HEK293 (cell line): ENCODE measurements around the gene FAM174B.

Source experiments
- CTCF ChIA-PET: fragments of 350-600 bp; formaldehyde crosslinking; extraction: SDS; loops from one replicate; lab custom pipeline; 2021; ENCODE audit warnings: antibody characterized with exemption; lab: Yijun Ruan, JAX
- POLR2A ChIA-PET: fragments of 300-600 bp; formaldehyde crosslinking; extraction: SDS; loops from one replicate; lab custom pipeline; 2020; ENCODE audit warnings: antibody characterized with exemption, inconsistent platforms; lab: Yijun Ruan, JAX
- H3K27ac ChIP-seq: fragments of 200-500 bp; sonication (Bioruptor generic); 2 replicates; pipeline ENCODE4 v1.5.1; 2014; ENCODE audit warnings: low read depth, low read length, control low read depth, inconsistent platforms; ENCODE audit errors: extremely low read depth
- H3K36me3 ChIP-seq, 2 experiments: fragments of 200-500 bp in 1 of 2; sonication (Bioruptor generic) in 1 of 2; 1 replicate in 1 of 2; 2 replicates in 1 of 2; pipeline ENCODE4 v1.5.1; 2014 to 2017; ENCODE audit warnings: inconsistent platforms in 2 of 2, low read length in 2 of 2; ENCODE audit not compliant: control insufficient read depth in 2 of 2, insufficient read depth in 1 of 2
- H3K4me1 ChIP-seq: fragments of 200-500 bp; sonication (Bioruptor generic); 2 replicates; pipeline ENCODE4 v1.5.1; 2014; ENCODE audit warnings: mild to moderate bottlenecking, low read length, inconsistent platforms; ENCODE audit not compliant: control insufficient read depth, insufficient read depth
- H3K4me3 ChIP-seq: 2 replicates; pipeline ENCODE4 v1.5.1; 2011; ENCODE audit warnings: low read depth, mild to moderate bottlenecking, control low read depth, low read length, moderate library complexity
- H3K9me3 ChIP-seq: fragments of 200-500 bp; sonication (Bioruptor generic); 2 replicates; pipeline ENCODE4 v1.5.1; 2014; ENCODE audit warnings: low read depth, low read length, inconsistent platforms; ENCODE audit not compliant: control insufficient read depth, insufficient read depth
- EGR2 ChIP-seq: fragments of 450-650 bp; formaldehyde crosslinking; IDR thresholded peaks from 2 replicates; pipeline ENCODE4 v1.5.1; 2016; ENCODE audit warnings: low read depth, missing biosample characterization, missing genetic modification characterization
- GLIS2 ChIP-seq: fragments of 450-650 bp; formaldehyde crosslinking; IDR thresholded peaks from 2 replicates; pipeline ENCODE4 v1.5.1; 2016; ENCODE audit warnings: missing biosample characterization, missing genetic modification characterization
- KLF1 ChIP-seq: fragments of 450-650 bp; formaldehyde crosslinking; IDR thresholded peaks from 2 replicates; pipeline ENCODE4 v1.5.1; 2016; ENCODE audit warnings: missing biosample characterization, missing genetic modification characterization
- WT1 ChIP-seq: fragments of 450-650 bp; formaldehyde crosslinking; IDR thresholded peaks from 2 replicates; pipeline ENCODE4 v1.5.1; 2016; ENCODE audit warnings: missing biosample characterization, missing genetic modification characterization
- ZBTB8A ChIP-seq: fragments of 450-650 bp; formaldehyde crosslinking; IDR thresholded peaks from 2 replicates; pipeline ENCODE4 v1.5.1; 2016; ENCODE audit warnings: missing biosample characterization, missing genetic modification characterization
- ZFHX2 ChIP-seq: fragments of 450-650 bp; formaldehyde crosslinking; conservative IDR thresholded peaks from 2 replicates; pipeline ENCODE4 v1.5.1; 2016; ENCODE audit warnings: missing biosample characterization, missing genetic modification characterization
- ZNF112 ChIP-seq: fragments of 450-650 bp; formaldehyde crosslinking; IDR thresholded peaks from 2 replicates; pipeline ENCODE4 v1.5.0; 2017; ENCODE audit warnings: missing biosample characterization, missing genetic modification characterization
- ZNF169 ChIP-seq: fragments of 450-650 bp; formaldehyde crosslinking; IDR thresholded peaks from 2 replicates; pipeline ENCODE4 v1.5.1; 2016; ENCODE audit warnings: missing biosample characterization, missing genetic modification characterization
- ZNF175 ChIP-seq: fragments of 450-650 bp; formaldehyde crosslinking; IDR thresholded peaks from 2 replicates; pipeline ENCODE4 v1.5.1; 2016; ENCODE audit warnings: missing biosample characterization, missing genetic modification characterization
- ZNF311 ChIP-seq: fragments of 450-650 bp; formaldehyde crosslinking; IDR thresholded peaks from 2 replicates; pipeline ENCODE4 v1.5.1; 2017; ENCODE audit warnings: missing biosample characterization, missing genetic modification characterization, borderline replicate concordance
- ZNF324 ChIP-seq: fragments of 450-650 bp; formaldehyde crosslinking; IDR thresholded peaks from 2 replicates; pipeline ENCODE4 v1.5.1; 2016; ENCODE audit warnings: missing biosample characterization, missing genetic modification characterization
- ZNF473 ChIP-seq: fragments of 450-650 bp; formaldehyde crosslinking; IDR thresholded peaks from 2 replicates; pipeline ENCODE4 v1.5.1; 2017; ENCODE audit warnings: missing biosample characterization, missing genetic modification characterization
- ZNF600 ChIP-seq: fragments of 450-650 bp; formaldehyde crosslinking; IDR thresholded peaks from 2 replicates; pipeline ENCODE4 v1.5.1; 2016; ENCODE audit warnings: missing biosample characterization, missing genetic modification characterization
- ZNF610 ChIP-seq: fragments of 450-650 bp; formaldehyde crosslinking; IDR thresholded peaks from 2 replicates; pipeline ENCODE4 v1.5.1; 2016; ENCODE audit warnings: missing biosample characterization, missing genetic modification characterization, borderline replicate concordance
- ZNF629 ChIP-seq: fragments of 450-650 bp; formaldehyde crosslinking; IDR thresholded peaks from 2 replicates; pipeline ENCODE4 v1.5.1; 2017; ENCODE audit warnings: missing biosample characterization, missing genetic modification characterization
- ZNF664 ChIP-seq: fragments of 450-650 bp; formaldehyde crosslinking; IDR thresholded peaks from 2 replicates; pipeline ENCODE4 v1.5.1; 2016; ENCODE audit warnings: missing biosample characterization, missing genetic modification characterization
- TF ChIP-seq, protein P1 (sequence below): fragments of 450-650 bp; formaldehyde crosslinking; IDR thresholded peaks from 2 replicates; pipeline ENCODE4 v1.5.1; 2016; ENCODE audit warnings: missing biosample characterization, missing genetic modification characterization, borderline replicate concordance
- TF ChIP-seq, protein P2 (sequence below): fragments of 450-650 bp; formaldehyde crosslinking; IDR thresholded peaks from 2 replicates; pipeline ENCODE4 v1.5.1; 2017; ENCODE audit warnings: missing biosample characterization, missing genetic modification characterization
- TF ChIP-seq, protein P3 (sequence below): fragments of 450-650 bp; formaldehyde crosslinking; IDR thresholded peaks from 2 replicates; pipeline ENCODE4 v1.5.1; 2016; ENCODE audit warnings: missing biosample characterization, missing genetic modification characterization
- TF ChIP-seq, protein P4 (sequence below): fragments of 450-650 bp; formaldehyde crosslinking; IDR thresholded peaks from 2 replicates; pipeline ENCODE4 v1.5.1; 2016; ENCODE audit warnings: missing biosample characterization, missing genetic modification characterization

Gene FAM174B

DNA sequence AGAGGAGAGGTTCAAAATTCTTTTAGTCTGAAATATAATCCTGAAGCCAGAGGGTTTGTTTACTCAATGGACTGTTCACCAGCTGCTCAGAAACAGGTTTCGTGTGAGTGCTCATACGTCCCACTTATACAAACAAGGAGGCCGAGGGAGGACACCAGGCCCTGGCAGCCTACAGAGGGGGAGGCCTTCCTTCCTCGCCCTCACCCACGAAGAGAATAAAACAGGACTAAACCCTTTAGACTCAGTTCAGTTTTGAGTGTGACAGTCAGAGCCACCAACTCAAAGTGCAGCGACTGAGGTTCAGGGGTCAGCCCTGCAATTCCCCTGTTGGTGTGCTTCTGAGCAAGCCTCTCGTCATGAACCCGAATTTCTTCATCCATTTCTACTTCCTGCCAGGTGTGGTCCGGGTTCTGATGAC lies 17.3 kb downstream of the FAM174B start (continued):
- TF ChIP-seq ZNF169 (tag by site-specific recombination) (no peak), ZNF610 (no peak)

GRCh38 chr15:92637626-92638025 lies 17.9 kb downstream of the FAM174B start:
- H3K36me3 ChIP-seq = no peaks in the 10 kb centered on the region; a peak in 1 of 3 replicates
- ChIA-PET CTCF (no interaction called here), POLR2A (no interaction called here)

GRCh38 chr15:92636908-92637481 lies 18.6 kb downstream of the FAM174B start:
- no peaks in the 10 kb centered on the region; a peak in 1 of 3 replicates for H3K36me3 ChIP-seq
- CTCF ChIA-PET = no interaction called here
- peak overlapping the region; percentile 74 for H3K27ac ChIP-seq
- H3K9me3 ChIP-seq = no peaks in the 10 kb centered on the region; the same call in 1 of the 2 replicates
- H3K4me1 ChIP-seq = peaks cover 19% of the 10 kb centered on the region
- POLR2A ChIA-PET = no interaction called here
- TF ChIP-seq ZFHX2 (tag by site-specific recombination) (peak; percentile 87), WT1 (tag by site-specific recombination) (no peak), EGR2 (tag by site-specific recombination) (peak; percentile 89)
- no peak overlapping the region for H3K4me3 ChIP-seq

More at GRCh38 chr15:92637626-92638025, 17.9 kb downstream of the FAM174B start:
- TF ChIP-seq ZNF473 = no peak
- TF ChIP-seq ZBTB8A (tag by site-specific recombination) = no peak
- Histone ChIP-seq H3K4me3 (no peak overlapping the region), H3K9me3 (no peaks in the 10 kb centered on the region; the same call in 1 of the 2 replicates), H3K4me1 (peaks cover 19% of the 10 kb centered on the region), H3K27ac (peak overlapping the region; percentile 74)

DNA sequence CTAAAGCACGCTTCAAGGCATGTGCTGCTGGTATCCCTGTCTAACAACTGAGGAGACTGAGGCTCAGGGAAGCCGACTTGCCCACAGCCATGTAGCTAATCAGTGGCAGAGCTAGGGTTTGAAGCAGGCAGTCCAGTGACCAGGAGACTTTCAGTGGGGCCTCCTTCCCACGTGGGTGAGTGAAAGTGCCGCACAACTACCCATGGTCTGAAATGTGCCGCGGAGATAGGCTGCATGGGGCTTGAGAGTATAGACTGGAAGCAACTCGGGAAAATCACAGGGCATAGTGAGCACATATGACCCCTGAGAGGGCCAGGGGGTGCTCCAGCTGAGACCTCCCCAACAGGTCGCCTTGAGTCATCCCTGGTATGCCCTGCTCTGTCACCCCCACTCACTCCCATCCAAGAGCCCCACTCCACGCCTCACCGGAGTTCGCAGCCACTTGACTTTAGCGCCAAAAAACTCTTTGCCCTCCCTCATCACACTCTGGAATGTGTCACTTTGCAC lies 19.1 kb downstream of the FAM174B start:
- ChIA-PET CTCF (no interaction called here), POLR2A (interaction anchor here (0.5 kb wide), 1 partner anchor 55 kb away, joined by 5 read pairs; no protein-coding TSS in a partner anchor)
- Histone ChIP-seq H3K4me1 (peaks cover 19% of the 10 kb centered on the region), H3K36me3 (no peaks in the 10 kb centered on the region; a peak in 1 of 3 replicates), H3K27ac (no peak overlapping the region), H3K9me3 (no peaks in the 10 kb centered on the region; the same call in 1 of the 2 replicates), H3K4me3 (no peak overlapping the region)
- TF ChIP-seq ZNF175 (tag by site-specific recombination) (no peak), ZNF629 (tag by site-specific recombination) (no peak), ZNF324 (tag by site-specific recombination) (no peak), ZNF112 (tag by site-specific recombination) (no peak), ZNF311 (tag by site-specific recombination) (no peak), KLF1 (no peak), ZNF600 (tag by site-specific recombination) (no peak), GLIS2 (tag by site-specific recombination) (no peak), ZNF664 (no peak)
- TF ChIP-seq, protein P1, sequence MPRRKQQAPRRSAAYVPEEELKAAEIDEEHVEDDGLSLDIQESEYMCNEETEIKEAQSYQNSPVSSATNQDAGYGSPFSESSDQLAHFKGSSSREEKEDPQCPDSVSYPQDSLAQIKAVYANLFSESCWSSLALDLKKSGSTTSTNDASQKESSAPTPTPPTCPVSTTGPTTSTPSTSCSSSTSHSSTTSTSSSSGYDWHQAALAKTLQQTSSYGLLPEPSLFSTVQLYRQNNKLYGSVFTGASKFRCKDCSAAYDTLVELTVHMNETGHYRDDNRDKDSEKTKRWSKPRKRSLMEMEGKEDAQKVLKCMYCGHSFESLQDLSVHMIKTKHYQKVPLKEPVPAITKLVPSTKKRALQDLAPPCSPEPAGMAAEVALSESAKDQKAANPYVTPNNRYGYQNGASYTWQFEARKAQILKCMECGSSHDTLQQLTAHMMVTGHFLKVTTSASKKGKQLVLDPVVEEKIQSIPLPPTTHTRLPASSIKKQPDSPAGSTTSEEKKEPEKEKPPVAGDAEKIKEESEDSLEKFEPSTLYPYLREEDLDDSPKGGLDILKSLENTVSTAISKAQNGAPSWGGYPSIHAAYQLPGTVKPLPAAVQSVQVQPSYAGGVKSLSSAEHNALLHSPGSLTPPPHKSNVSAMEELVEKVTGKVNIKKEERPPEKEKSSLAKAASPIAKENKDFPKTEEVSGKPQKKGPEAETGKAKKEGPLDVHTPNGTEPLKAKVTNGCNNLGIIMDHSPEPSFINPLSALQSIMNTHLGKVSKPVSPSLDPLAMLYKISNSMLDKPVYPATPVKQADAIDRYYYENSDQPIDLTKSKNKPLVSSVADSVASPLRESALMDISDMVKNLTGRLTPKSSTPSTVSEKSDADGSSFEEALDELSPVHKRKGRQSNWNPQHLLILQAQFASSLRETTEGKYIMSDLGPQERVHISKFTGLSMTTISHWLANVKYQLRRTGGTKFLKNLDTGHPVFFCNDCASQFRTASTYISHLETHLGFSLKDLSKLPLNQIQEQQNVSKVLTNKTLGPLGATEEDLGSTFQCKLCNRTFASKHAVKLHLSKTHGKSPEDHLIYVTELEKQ = no peak
- TF ChIP-seq, protein P2, sequence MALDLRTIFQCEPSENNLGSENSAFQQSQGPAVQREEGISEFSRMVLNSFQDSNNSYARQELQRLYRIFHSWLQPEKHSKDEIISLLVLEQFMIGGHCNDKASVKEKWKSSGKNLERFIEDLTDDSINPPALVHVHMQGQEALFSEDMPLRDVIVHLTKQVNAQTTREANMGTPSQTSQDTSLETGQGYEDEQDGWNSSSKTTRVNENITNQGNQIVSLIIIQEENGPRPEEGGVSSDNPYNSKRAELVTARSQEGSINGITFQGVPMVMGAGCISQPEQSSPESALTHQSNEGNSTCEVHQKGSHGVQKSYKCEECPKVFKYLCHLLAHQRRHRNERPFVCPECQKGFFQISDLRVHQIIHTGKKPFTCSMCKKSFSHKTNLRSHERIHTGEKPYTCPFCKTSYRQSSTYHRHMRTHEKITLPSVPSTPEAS = no peak
- TF ChIP-seq, protein P3, sequence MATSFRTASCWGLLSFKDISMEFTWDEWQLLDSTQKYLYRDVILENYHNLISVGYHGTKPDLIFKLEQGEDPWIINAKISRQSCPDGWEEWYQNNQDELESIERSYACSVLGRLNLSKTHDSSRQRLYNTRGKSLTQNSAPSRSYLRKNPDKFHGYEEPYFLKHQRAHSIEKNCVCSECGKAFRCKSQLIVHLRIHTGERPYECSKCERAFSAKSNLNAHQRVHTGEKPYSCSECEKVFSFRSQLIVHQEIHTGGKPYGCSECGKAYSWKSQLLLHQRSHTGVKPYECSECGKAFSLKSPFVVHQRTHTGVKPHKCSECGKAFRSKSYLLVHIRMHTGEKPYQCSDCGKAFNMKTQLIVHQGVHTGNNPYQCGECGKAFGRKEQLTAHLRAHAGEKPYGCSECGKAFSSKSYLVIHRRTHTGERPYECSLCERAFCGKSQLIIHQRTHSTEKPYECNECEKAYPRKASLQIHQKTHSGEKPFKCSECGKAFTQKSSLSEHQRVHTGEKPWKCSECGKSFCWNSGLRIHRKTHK (tag by site-specific recombination) = no peak
- TF ChIP-seq, protein P4, sequence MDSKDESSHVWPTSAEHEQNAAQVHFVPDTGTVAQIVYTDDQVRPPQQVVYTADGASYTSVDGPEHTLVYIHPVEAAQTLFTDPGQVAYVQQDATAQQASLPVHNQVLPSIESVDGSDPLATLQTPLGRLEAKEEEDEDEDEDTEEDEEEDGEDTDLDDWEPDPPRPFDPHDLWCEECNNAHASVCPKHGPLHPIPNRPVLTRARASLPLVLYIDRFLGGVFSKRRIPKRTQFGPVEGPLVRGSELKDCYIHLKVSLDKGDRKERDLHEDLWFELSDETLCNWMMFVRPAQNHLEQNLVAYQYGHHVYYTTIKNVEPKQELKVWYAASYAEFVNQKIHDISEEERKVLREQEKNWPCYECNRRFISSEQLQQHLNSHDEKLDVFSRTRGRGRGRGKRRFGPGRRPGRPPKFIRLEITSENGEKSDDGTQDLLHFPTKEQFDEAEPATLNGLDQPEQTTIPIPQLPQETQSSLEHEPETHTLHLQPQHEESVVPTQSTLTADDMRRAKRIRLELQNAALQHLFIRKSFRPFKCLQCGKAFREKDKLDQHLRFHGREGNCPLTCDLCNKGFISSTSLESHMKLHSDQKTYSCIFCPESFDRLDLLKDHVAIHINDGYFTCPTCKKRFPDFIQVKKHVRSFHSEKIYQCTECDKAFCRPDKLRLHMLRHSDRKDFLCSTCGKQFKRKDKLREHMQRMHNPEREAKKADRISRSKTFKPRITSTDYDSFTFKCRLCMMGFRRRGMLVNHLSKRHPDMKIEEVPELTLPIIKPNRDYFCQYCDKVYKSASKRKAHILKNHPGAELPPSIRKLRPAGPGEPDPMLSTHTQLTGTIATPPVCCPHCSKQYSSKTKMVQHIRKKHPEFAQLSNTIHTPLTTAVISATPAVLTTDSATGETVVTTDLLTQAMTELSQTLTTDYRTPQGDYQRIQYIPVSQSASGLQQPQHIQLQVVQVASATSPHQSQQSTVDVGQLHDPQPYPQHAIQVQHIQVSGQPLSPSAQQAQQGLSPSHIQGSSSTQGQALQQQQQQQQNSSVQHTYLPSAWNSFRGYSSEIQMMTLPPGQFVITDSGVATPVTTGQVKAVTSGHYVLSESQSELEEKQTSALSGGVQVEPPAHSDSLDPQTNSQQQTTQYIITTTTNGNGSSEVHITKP (tag by site-specific recombination) = no peak
